ENCODE data around the gene MORN4.

The MORN4 gene

GRCh38 chr10:97572214-97572989 lies 60.9 kb downstream of the MORN4 start, which contains the start of gene ANKRD2:
Gene ANKRD2 (plus strand): TSS chr10:97572779. CDS start chr10:97572789, 10 bp downstream.
- no peak for DNase-seq

GRCh38 chr10:97571622-97572021 lies 61.7 kb downstream of the MORN4 start:
- DNase-seq, result no peak

GRCh38 chr10:97570789-97571471 lies 62.4 kb downstream of the MORN4 start:
- DNase-seq, result no peak

- no peak for DNase-seq
Observed at GRCh38 chr10:97570146-97570788, 63.0 kb downstream of the MORN4 start.

GRCh38 chr10:97567891-97568290 lies 65.4 kb downstream of the MORN4 start:
- DNase-seq, result no peak

- DNase-seq, result no peak
Observed at GRCh38 chr10:97566336-97566996, 66.8 kb downstream of the MORN4 start.

GRCh38 chr10:97564776-97565175 lies 68.5 kb downstream of the MORN4 start:
- DNase-seq, result no peak

All from 8988T (cell line).